Osteoblast (primary cell): ENCODE data around the gene STON2. TPM values are rescaled to one million over a fixed set of nuclear protein-coding genes. Genes with fewer than 3 reads are reported as not detected.

Source experiments
- DNase-seq: peaks from one replicate; pipeline ENCODE4 v3.0.0; 2011; ENCODE audit warnings: low spot score, mixed read lengths; ENCODE audit not compliant: insufficient read length; ENCODE audit errors: missing footprints
- H2AFZ ChIP-seq: 2 replicates; pipeline ENCODE4 v1.6.0; 2011; ENCODE audit warnings: mild to moderate bottlenecking, low read length
- H3K27ac ChIP-seq: 2 replicates; pipeline ENCODE4 v1.5.1; 2011; ENCODE audit warnings: mild to moderate bottlenecking, low read depth, low read length, moderate library complexity
- H3K27me3 ChIP-seq: 2 replicates; pipeline ENCODE4 v1.6.0; 2012; ENCODE audit warnings: mild to moderate bottlenecking, control low read depth, inconsistent platforms, low read length, moderate library complexity; ENCODE audit not compliant: insufficient read depth
- H3K36me3 ChIP-seq: 2 replicates; pipeline ENCODE4 v1.5.1; 2011; ENCODE audit warnings: mild to moderate bottlenecking, low read length, control low read depth, moderate library complexity; ENCODE audit not compliant: insufficient read depth
- H3K4me1 ChIP-seq: 2 replicates; pipeline ENCODE4 v1.5.1; 2011; ENCODE audit warnings: mild to moderate bottlenecking, low read length, control low read depth, moderate library complexity; ENCODE audit not compliant: insufficient read depth
- H3K4me2 ChIP-seq: 2 replicates; pipeline ENCODE4 v1.6.0; 2011; ENCODE audit warnings: mild to moderate bottlenecking, low read length; ENCODE audit not compliant: insufficient read depth
- H3K4me3 ChIP-seq: fragments of 200-600 bp; sonication (generic); 3 replicates; pipeline ENCODE4 v1.5.1; 2012; ENCODE audit warnings: mild to moderate bottlenecking, low read length, inconsistent platforms; ENCODE audit not compliant: insufficient read depth
- H3K79me2 ChIP-seq: 2 replicates; pipeline ENCODE4 v1.6.0; 2012; ENCODE audit warnings: mild to moderate bottlenecking, low read length, control low read depth, inconsistent platforms; ENCODE audit not compliant: insufficient read depth
- H3K9me3 ChIP-seq: 2 replicates; pipeline ENCODE4 v1.5.1; 2011; ENCODE audit warnings: low read depth, low read length, control low read depth
- H4K20me1 ChIP-seq: 2 replicates; pipeline ENCODE4 v1.6.0; 2012; ENCODE audit warnings: mild to moderate bottlenecking, low read length, control low read depth; ENCODE audit not compliant: insufficient read depth
- total RNA-seq: library from RNA; depleted of rRNA; stranded (reverse); fragments of >200 nt; gene quantifications from 2 replicates; pipeline ENCODE4 v1.2.3, GENCODE V29; 2012
- TF ChIP-seq, protein P1 (sequence below): IDR thresholded peaks from 2 replicates; pipeline ENCODE4 v1.5.1; 2011; ENCODE audit warnings: mild to moderate bottlenecking, low read depth, low read length, moderate library complexity; ENCODE audit errors: extremely low read depth

STON2 gene
- total RNA-seq, 1 donor = 49.6 TPM

DNA sequence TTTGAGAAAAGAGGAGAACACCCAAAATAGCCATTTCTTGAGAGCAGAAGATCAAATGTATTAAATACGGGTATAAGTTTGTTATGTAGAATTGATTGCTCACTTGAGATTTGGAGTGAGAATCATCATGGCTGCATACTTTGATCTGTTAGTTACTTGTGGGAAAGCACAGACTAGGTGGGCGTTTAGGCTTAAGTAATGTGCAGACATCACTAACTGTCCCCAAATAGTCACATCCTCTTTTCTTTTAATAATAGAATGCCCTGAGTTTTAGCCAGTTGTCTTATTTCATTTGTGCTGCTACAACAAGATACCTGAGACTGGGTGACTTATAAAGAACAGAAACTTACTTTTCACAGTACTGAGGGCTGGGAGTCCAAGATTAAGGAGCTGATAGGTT lies 165.0 kb downstream of the STON2 start:
- H3K27me3 ChIP-seq = no peaks in the 10 kb centered on the region
- H2AFZ ChIP-seq = no peak overlapping the region
- TF ChIP-seq, protein P1, sequence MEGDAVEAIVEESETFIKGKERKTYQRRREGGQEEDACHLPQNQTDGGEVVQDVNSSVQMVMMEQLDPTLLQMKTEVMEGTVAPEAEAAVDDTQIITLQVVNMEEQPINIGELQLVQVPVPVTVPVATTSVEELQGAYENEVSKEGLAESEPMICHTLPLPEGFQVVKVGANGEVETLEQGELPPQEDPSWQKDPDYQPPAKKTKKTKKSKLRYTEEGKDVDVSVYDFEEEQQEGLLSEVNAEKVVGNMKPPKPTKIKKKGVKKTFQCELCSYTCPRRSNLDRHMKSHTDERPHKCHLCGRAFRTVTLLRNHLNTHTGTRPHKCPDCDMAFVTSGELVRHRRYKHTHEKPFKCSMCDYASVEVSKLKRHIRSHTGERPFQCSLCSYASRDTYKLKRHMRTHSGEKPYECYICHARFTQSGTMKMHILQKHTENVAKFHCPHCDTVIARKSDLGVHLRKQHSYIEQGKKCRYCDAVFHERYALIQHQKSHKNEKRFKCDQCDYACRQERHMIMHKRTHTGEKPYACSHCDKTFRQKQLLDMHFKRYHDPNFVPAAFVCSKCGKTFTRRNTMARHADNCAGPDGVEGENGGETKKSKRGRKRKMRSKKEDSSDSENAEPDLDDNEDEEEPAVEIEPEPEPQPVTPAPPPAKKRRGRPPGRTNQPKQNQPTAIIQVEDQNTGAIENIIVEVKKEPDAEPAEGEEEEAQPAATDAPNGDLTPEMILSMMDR = no peak
- DNase-seq = no peak
- no peaks in the 10 kb centered on the region for H3K4me1 ChIP-seq
- H4K20me1 ChIP-seq = no peaks in the 10 kb centered on the region
- no peaks in the 10 kb centered on the region for H3K79me2 ChIP-seq
- no peaks in the 10 kb centered on the region for H3K36me3 ChIP-seq
- H3K4me2 ChIP-seq = no peak overlapping the region
- H3K9me3 ChIP-seq = no peaks in the 10 kb centered on the region
- H3K4me3 ChIP-seq = no peak overlapping the region
- no peak overlapping the region for H3K27ac ChIP-seq

DNA sequence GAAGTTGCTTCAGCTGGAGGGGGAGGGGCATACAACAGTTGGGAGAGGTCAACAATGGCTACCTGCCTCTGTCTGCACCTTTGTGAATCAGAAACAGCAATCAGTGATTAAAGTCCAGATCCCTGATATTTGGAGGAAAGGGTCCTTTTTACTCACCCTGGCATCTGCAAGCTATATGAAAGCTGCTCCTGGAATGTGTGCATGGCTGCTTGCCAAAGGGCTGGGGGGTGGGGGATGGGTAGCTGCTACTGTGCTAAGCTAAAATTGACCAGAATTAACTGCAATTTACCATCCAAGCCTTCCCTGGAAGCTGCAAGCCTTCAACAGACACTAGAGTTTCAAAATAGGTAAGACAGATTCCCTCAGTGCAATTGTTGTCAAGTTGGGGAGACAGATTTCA lies 165.8 kb downstream of the STON2 start:
- no peaks in the 10 kb centered on the region for H3K27me3 ChIP-seq
- H3K9me3 ChIP-seq = no peaks in the 10 kb centered on the region
- no peak overlapping the region for H3K4me2 ChIP-seq
- DNase-seq = no peak
- no peaks in the 10 kb centered on the region for H4K20me1 ChIP-seq
- no peaks in the 10 kb centered on the region for H3K79me2 ChIP-seq
- H3K36me3 ChIP-seq = no peaks in the 10 kb centered on the region
- TF ChIP-seq, protein P1 = no peak
- no peaks in the 10 kb centered on the region for H3K4me1 ChIP-seq
- no peak overlapping the region for H3K4me3 ChIP-seq
- no peak overlapping the region for H2AFZ ChIP-seq
- no peak overlapping the region for H3K27ac ChIP-seq

DNA sequence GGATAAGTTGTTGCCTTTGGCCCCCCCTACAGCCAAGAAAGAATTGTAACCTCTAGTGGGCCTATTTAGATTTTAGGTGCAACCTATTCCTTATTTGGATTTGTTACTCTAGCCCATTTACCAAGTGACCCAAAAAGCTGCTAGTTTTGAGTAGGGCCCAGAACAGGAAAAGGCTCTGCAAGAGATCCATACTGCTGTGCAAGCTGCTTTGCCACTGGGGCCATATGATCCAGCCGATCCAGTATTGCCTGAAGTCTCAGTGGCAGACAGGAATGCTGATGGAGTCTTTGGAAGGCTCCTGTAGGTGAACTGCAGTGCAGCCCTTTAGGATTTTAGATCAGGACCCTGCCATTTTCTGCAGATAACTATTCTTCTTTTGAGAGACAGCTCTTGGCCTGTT lies 166.5 kb downstream of the STON2 start:
- TF ChIP-seq, protein P1 = no peak

DNA sequence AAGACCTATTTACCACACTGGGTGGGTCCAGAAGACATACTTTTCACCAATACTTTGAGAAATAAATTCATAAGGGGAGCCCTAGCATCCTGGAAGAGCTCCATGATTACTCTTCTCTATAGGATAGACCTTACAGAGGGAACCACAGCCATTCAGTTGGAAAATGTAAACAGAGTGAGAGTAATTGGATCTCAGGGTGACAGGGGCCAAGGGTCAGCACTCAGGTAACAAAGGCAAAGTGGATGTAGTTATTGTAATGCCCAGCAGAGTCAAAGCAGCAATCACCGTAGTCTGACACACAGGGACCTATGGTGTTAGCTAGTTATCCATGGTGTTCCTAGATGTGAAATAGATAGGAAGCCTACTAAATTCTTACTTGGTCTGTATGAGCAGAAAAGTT lies 168.6 kb downstream of the STON2 start:
- Histone ChIP-seq H3K79me2 (no peaks in the 10 kb centered on the region), H2AFZ (no peak overlapping the region), H3K27me3 (no peaks in the 10 kb centered on the region), H4K20me1 (no peaks in the 10 kb centered on the region), H3K36me3 (no peaks in the 10 kb centered on the region), H3K9me3 (no peaks in the 10 kb centered on the region), H3K4me2 (no peak overlapping the region), H3K4me1 (no peaks in the 10 kb centered on the region), H3K4me3 (no peak overlapping the region), H3K27ac (no peak overlapping the region)
- TF ChIP-seq, protein P1 = no peak
- DNase-seq = no peak

More for the DNA sequence above, 166.5 kb downstream of the STON2 start:
- H3K9me3 ChIP-seq = no peaks in the 10 kb centered on the region
- no peaks in the 10 kb centered on the region for H4K20me1 ChIP-seq
- no peaks in the 10 kb centered on the region for H3K36me3 ChIP-seq
- H3K27me3 ChIP-seq = no peaks in the 10 kb centered on the region
- H3K4me2 ChIP-seq = no peak overlapping the region
- no peak for DNase-seq
- no peaks in the 10 kb centered on the region for H3K79me2 ChIP-seq
- H3K4me1 ChIP-seq = no peaks in the 10 kb centered on the region
- no peak overlapping the region for H3K27ac ChIP-seq
- H2AFZ ChIP-seq = no peak overlapping the region
- H3K4me3 ChIP-seq = no peak overlapping the region
